PC-3 (cell line): ENCODE data around the gene ACAN.

Experiments used
- CTCF ChIP-seq: fragments of 300-600 bp; sonication (generic); conservative IDR thresholded peaks from 2 replicates; pipeline ENCODE4 v1.5.1; 2017; ENCODE audit warnings: antibody characterized with exemption, low read depth, mild to moderate bottlenecking, low read length
- EZH2 ChIP-seq: fragments of 300-600 bp; sonication (generic); IDR thresholded peaks from one replicate; pipeline ENCODE4 v1.6.1; 2017; ENCODE audit warnings: antibody characterized with exemption, mild to moderate bottlenecking, low read length; ENCODE audit not compliant: unreplicated experiment
- EZH2phosphoT487 ChIP-seq: fragments of 300-600 bp; sonication (generic); IDR thresholded peaks from 2 replicates; pipeline ENCODE4 v1.6.1; 2018; ENCODE audit warnings: mild to moderate bottlenecking, antibody characterized with exemption, low read length, borderline replicate concordance

DNA sequence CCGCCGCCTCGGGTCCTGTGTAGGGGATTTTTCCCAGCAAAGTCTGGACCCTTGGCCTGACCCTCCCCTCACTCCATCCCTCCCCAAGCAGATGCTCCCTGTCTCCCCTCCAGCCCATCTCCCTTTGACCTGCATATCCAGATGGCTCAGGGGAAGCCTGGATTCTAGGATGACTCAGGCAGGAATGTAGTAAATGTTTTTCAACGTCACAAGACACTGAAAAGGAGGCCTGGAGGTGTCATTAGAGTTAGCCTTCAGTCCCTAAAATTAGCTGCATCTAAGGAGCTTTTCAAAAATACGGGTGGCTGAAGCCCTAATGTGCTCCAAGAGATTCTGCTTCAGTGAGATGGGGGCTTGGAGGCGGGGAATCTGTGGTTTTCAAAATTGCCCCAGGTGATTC lies 7.2 kb downstream of the ACAN start:
- no peak for TF ChIP-seq CTCF
- no peak for TF ChIP-seq EZH2
- no peak for TF ChIP-seq EZH2phosphoT487
